ENCODE data around the gene LRPPRC.

LRPPRC gene

GRCh38 chr2:43884689-43885088 is 111.1 kb downstream of the LRPPRC start:
- Histone ChIP-seq H3K27ac (ENCODE audit: low read depth, low read length) (no peak overlapping the region), H3K4me3 (ENCODE audit: low read depth in 1 of 2, low read length in 2 of 2) (no peak overlapping the region), H3K9ac (ENCODE audit: low read length) (no peak overlapping the region), H3K9me3 (ENCODE audit: low read length) (no peaks in the 10 kb centered on the region), H3K4me1 (ENCODE audit: insufficient read depth, low read length) (no peaks in the 10 kb centered on the region), H3K36me3 (ENCODE audit: insufficient read depth, low read length) (peaks cover 26% of the 10 kb centered on the region), H3K27me3 (ENCODE audit: control insufficient read depth in 1 of 2, insufficient read depth in 2 of 2, low read length in 2 of 2) (no peaks in the 10 kb centered on the region)

DNA sequence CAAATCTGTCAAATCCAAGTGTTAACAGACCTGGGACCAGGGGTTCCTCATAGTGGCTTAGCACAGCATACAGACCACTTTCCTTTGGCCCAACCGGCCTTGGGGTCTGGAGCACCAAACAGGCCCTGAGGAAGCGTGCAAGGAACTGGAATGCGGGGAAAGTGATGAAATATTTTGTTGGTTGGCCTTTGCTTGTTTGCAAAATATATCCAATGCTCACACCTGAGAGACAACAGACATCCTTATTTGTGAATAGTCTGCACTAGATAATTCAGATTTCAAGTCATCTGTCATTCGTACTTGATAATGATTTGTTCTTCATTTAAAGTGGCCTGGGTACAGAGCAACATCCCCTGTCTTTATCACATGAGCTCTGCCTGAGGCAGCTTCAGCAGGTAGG is 113.5 kb downstream of the LRPPRC start:
- peaks cover 0 to 3% of the 10 kb centered on the region in 2 donors for H3K27me3 ChIP-seq (ENCODE audit: control insufficient read depth in 1 of 2, insufficient read depth in 2 of 2, low read length in 2 of 2)
- peaks cover 10% of the 10 kb centered on the region for H3K36me3 ChIP-seq (ENCODE audit: insufficient read depth, low read length)
- H3K9ac ChIP-seq (ENCODE audit: low read length), result no peak overlapping the region
- H3K9me3 ChIP-seq (ENCODE audit: low read length), result no peaks in the 10 kb centered on the region
- H3K4me1 ChIP-seq (ENCODE audit: insufficient read depth, low read length), result no peaks in the 10 kb centered on the region
- no peak overlapping the region for H3K27ac ChIP-seq (ENCODE audit: low read depth, low read length)
- H3K4me3 ChIP-seq (ENCODE audit: low read depth in 1 of 2, low read length in 2 of 2), result no peak overlapping the region

DNA sequence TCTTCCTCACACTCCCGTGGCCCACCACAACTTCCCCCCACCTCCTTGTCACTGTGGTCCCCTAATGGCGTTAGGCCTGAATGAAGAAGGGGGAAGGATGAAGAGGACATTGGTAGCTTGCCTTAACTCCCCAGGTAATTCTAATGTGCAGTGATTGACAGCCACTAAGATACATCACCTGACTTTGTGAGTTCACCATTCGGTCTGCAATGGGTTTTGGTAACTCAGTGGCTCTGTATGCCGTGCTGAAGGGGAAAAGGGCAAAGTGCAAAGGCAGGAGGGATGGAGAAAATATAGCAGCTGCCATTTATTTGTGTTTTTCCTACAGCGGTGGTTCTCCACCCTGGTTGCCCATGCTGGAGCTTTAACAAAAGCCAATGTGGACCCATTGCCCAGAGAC is 114.8 kb downstream of the LRPPRC start:
- Histone ChIP-seq H3K9me3 (ENCODE audit: low read length) (no peaks in the 10 kb centered on the region), H3K36me3 (ENCODE audit: insufficient read depth, low read length) (no peaks in the 10 kb centered on the region), H3K27ac (ENCODE audit: low read depth, low read length) (no peak overlapping the region), H3K27me3 (ENCODE audit: control insufficient read depth in 1 of 2, insufficient read depth in 2 of 2, low read length in 2 of 2) (peaks cover 0 to 5% of the 10 kb centered on the region in 2 donors), H3K4me3 (ENCODE audit: low read depth in 1 of 2, low read length in 2 of 2) (no peak overlapping the region), H3K4me1 (ENCODE audit: insufficient read depth, low read length) (no peaks in the 10 kb centered on the region), H3K9ac (ENCODE audit: low read length) (no peak overlapping the region)

- H3K9me3 ChIP-seq (ENCODE audit: low read length), result no peaks in the 10 kb centered on the region
- H3K9ac ChIP-seq (ENCODE audit: low read length), result no peak overlapping the region
- no peaks in the 10 kb centered on the region for H3K36me3 ChIP-seq (ENCODE audit: insufficient read depth, low read length)
- H3K4me1 ChIP-seq (ENCODE audit: insufficient read depth, low read length), result no peaks in the 10 kb centered on the region
- peaks cover 0 to 5% of the 10 kb centered on the region in 2 donors for H3K27me3 ChIP-seq (ENCODE audit: control insufficient read depth in 1 of 2, insufficient read depth in 2 of 2, low read length in 2 of 2)
- H3K27ac ChIP-seq (ENCODE audit: low read depth, low read length), result no peak overlapping the region
- no peak overlapping the region for H3K4me3 ChIP-seq (ENCODE audit: low read depth in 1 of 2, low read length in 2 of 2)
Observed at GRCh38 chr2:43880471-43880870, 115.3 kb downstream of the LRPPRC start.

- H3K27me3 ChIP-seq (ENCODE audit: control insufficient read depth in 1 of 2, insufficient read depth in 2 of 2, low read length in 2 of 2), result peaks cover 0 to 5% of the 10 kb centered on the region in 2 donors
- no peaks in the 10 kb centered on the region for H3K4me1 ChIP-seq (ENCODE audit: insufficient read depth, low read length)
- H3K27ac ChIP-seq (ENCODE audit: low read depth, low read length), result no peak overlapping the region
- no peaks in the 10 kb centered on the region for H3K9me3 ChIP-seq (ENCODE audit: low read length)
- H3K9ac ChIP-seq (ENCODE audit: low read length), result no peak overlapping the region
- H3K36me3 ChIP-seq (ENCODE audit: insufficient read depth, low read length), result no peaks in the 10 kb centered on the region
- H3K4me3 ChIP-seq (ENCODE audit: low read depth in 1 of 2, low read length in 2 of 2), result no peak overlapping the region
Observed at GRCh38 chr2:43879261-43879660, 116.5 kb downstream of the LRPPRC start.

- H3K27me3 ChIP-seq (ENCODE audit: control insufficient read depth in 1 of 2, insufficient read depth in 2 of 2, low read length in 2 of 2), result peaks cover 0 to 5% of the 10 kb centered on the region in 2 donors
- H3K4me3 ChIP-seq (ENCODE audit: low read depth in 1 of 2, low read length in 2 of 2), result no peak overlapping the region
- H3K27ac ChIP-seq (ENCODE audit: low read depth, low read length), result no peak overlapping the region
- no peaks in the 10 kb centered on the region for H3K4me1 ChIP-seq (ENCODE audit: insufficient read depth, low read length)
- no peaks in the 10 kb centered on the region for H3K9me3 ChIP-seq (ENCODE audit: low read length)
- H3K9ac ChIP-seq (ENCODE audit: low read length), result no peak overlapping the region
- no peaks in the 10 kb centered on the region for H3K36me3 ChIP-seq (ENCODE audit: insufficient read depth, low read length)
Observed at GRCh38 chr2:43877782-43878464, 117.9 kb downstream of the LRPPRC start.

DNA sequence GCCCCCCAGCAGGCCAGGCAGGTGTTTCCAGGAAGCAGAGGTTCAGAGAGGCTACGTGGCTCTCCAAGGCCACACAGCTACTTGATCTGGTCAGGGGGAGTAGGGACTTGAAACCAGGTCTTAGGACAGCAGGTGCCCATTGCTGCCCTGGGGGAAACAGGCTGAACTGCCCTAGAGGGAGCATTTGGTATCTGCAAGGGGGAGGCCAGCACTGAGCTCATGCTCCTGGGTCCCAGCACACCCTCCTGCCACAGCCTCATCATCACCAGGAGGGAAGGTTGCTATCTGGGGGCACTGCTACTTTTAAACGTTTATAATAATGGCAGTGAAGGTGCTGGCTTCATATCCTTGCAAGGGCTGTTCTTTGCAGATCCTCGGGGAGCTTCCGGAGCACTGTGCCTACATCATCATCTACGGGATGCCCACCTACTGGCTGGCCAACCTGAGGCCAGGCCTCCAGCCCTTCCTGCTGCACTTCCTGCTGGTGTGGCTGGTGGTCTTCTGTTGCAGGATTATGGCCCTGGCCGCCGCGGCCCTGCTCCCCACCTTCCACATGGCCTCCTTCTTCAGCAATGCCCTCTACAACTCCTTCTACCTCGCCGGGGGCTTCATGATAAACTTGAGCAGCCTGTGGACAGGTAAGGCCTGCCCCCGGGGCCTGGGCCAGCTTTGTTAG is 120.9 kb downstream of the LRPPRC start:
- no peaks in the 10 kb centered on the region for H3K36me3 ChIP-seq (ENCODE audit: insufficient read depth, low read length)
- no peak overlapping the region for H3K9ac ChIP-seq (ENCODE audit: low read length)
- no peaks in the 10 kb centered on the region for H3K4me1 ChIP-seq (ENCODE audit: insufficient read depth, low read length)
- no peak overlapping the region for H3K4me3 ChIP-seq (ENCODE audit: low read depth in 1 of 2, low read length in 2 of 2)
- peaks cover 4 to 5% of the 10 kb centered on the region in 2 donors for H3K27me3 ChIP-seq (ENCODE audit: control insufficient read depth in 1 of 2, insufficient read depth in 2 of 2, low read length in 2 of 2)
- no peak overlapping the region for H3K27ac ChIP-seq (ENCODE audit: low read depth, low read length)
- H3K9me3 ChIP-seq (ENCODE audit: low read length), result no peaks in the 10 kb centered on the region

- no peak overlapping the region for H3K9ac ChIP-seq (ENCODE audit: low read length)
- H3K4me1 ChIP-seq (ENCODE audit: insufficient read depth, low read length), result no peaks in the 10 kb centered on the region
- no peaks in the 10 kb centered on the region for H3K9me3 ChIP-seq (ENCODE audit: low read length)
- no peak overlapping the region for H3K27ac ChIP-seq (ENCODE audit: low read depth, low read length)
- H3K4me3 ChIP-seq (ENCODE audit: low read depth in 1 of 2, low read length in 2 of 2), result no peak overlapping the region
- no peaks in the 10 kb centered on the region for H3K36me3 ChIP-seq (ENCODE audit: insufficient read depth, low read length)
- H3K27me3 ChIP-seq (ENCODE audit: control insufficient read depth in 1 of 2, insufficient read depth in 2 of 2, low read length in 2 of 2), result peaks cover under 1 to 4% of the 10 kb centered on the region in 2 donors
Observed at GRCh38 chr2:43872151-43872550, 123.6 kb downstream of the LRPPRC start.

GRCh38 chr2:43855292-43855691 is 140.5 kb downstream of the LRPPRC start:
- no peak overlapping the region for H3K9ac ChIP-seq (ENCODE audit: low read length)
- no peaks in the 10 kb centered on the region for H3K4me1 ChIP-seq (ENCODE audit: insufficient read depth, low read length)
- H3K9me3 ChIP-seq (ENCODE audit: low read length), result no peaks in the 10 kb centered on the region
- no peaks in the 10 kb centered on the region for H3K36me3 ChIP-seq (ENCODE audit: insufficient read depth, low read length)
- H3K4me3 ChIP-seq (ENCODE audit: low read depth in 1 of 2, low read length in 2 of 2), result no peak overlapping the region
- H3K27me3 ChIP-seq (ENCODE audit: control insufficient read depth in 1 of 2, insufficient read depth in 2 of 2, low read length in 2 of 2), result peaks cover 8 to 15% of the 10 kb centered on the region in 2 donors
- H3K27ac ChIP-seq (ENCODE audit: low read depth, low read length), result no peak overlapping the region

- Histone ChIP-seq H3K27ac (ENCODE audit: low read depth, low read length) (no peak overlapping the region), H3K9me3 (ENCODE audit: low read length) (no peaks in the 10 kb centered on the region), H3K36me3 (ENCODE audit: insufficient read depth, low read length) (no peaks in the 10 kb centered on the region), H3K9ac (ENCODE audit: low read length) (no peak overlapping the region), H3K4me3 (ENCODE audit: low read depth in 1 of 2, low read length in 2 of 2) (no peak overlapping the region), H3K4me1 (ENCODE audit: insufficient read depth, low read length) (no peaks in the 10 kb centered on the region), H3K27me3 (ENCODE audit: control insufficient read depth in 1 of 2, insufficient read depth in 2 of 2, low read length in 2 of 2) (peaks cover 8 to 15% of the 10 kb centered on the region in 2 donors)
Observed at GRCh38 chr2:43854671-43855070, 141.1 kb downstream of the LRPPRC start.

DNA sequence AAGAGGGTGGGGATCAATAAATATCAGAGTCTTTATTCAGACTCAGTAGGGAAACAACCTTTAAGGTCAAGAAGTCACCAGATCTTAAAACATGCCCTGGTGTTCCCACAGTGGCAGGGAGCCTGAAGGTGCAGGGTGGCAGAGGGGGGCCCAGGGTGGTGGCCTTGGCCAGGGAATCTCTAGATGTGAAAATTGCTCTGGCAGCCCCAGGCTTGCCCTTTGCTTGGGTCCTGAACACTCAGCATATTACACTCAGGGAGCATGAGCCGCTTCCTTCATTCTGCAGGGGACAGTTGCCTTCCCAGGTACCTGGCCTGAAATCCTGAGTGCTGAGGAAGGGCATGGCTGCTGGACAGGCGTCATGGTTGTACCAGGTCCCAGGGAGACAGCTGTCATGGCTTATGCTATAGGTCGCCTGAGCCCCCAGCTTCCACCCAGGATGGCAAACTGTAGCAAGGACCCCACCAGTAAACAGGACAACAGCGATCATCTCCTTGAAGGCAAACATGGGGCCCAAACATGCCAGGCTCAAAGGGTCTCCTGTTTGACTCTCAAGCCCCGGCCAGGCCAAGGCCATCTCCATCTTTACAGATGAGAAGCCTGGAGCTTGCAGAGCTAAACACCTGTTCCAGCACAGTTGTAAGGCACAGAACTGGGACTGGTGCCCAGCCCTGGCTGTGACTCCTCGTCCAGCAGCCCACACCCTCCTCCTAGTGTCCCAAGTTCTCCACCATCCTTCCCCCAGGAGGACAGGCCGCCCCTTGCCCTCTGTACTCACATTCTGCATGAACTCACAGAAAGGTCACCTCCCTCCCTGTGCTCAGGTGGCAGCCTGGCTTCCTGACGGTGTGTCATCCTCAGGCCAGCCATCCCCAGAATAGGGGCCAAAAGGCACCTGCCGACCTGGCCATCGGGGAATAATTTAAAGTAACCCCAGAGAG is 142.4 kb downstream of the LRPPRC start:
- Histone ChIP-seq H3K9ac (ENCODE audit: low read length) (no peak overlapping the region), H3K4me1 (ENCODE audit: insufficient read depth, low read length) (no peaks in the 10 kb centered on the region), H3K9me3 (ENCODE audit: low read length) (no peaks in the 10 kb centered on the region), H3K4me3 (ENCODE audit: low read depth in 1 of 2, low read length in 2 of 2) (no peak overlapping the region), H3K36me3 (ENCODE audit: insufficient read depth, low read length) (no peaks in the 10 kb centered on the region), H3K27ac (ENCODE audit: low read depth, low read length) (no peak overlapping the region), H3K27me3 (ENCODE audit: control insufficient read depth in 1 of 2, insufficient read depth in 2 of 2, low read length in 2 of 2) (peaks cover 8 to 15% of the 10 kb centered on the region in 2 donors)

Data from muscle layer of colon (tissue), 2 donors.